Measurements from ENCODE around the gene PGLYRP3.

DNA sequence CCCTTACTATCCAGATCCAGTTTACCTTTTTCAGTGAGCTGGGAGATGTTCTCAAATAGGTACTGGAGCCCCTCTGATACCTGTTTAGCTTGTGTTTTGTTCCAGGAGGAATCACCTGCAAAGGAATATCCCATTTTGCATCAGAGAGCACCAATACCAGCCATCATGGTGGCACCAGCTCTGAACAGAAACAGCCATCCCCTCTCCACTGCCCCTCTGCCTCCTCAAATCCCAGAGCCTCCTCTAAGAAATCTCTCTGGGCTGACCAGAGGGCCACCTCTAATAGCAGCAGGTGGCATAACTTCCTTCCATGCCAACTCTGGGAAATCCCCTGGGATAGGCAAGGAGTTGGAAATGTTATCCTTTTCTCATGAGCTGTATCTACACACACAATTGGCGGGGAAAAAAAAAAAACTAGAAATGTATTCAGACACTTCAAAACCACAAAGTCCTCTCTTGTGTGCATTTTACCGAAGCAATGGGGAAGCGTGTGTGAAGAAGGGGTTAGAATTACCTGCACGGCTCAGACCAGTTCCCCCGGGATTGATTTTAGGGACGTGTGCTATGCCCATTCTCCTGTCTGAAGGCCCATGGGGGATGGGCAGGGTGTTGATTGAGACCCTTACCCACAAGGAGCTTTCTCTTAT is 33.4 kb upstream of the PGLYRP3 start:
- TF ChIP-seq, protein P1, sequence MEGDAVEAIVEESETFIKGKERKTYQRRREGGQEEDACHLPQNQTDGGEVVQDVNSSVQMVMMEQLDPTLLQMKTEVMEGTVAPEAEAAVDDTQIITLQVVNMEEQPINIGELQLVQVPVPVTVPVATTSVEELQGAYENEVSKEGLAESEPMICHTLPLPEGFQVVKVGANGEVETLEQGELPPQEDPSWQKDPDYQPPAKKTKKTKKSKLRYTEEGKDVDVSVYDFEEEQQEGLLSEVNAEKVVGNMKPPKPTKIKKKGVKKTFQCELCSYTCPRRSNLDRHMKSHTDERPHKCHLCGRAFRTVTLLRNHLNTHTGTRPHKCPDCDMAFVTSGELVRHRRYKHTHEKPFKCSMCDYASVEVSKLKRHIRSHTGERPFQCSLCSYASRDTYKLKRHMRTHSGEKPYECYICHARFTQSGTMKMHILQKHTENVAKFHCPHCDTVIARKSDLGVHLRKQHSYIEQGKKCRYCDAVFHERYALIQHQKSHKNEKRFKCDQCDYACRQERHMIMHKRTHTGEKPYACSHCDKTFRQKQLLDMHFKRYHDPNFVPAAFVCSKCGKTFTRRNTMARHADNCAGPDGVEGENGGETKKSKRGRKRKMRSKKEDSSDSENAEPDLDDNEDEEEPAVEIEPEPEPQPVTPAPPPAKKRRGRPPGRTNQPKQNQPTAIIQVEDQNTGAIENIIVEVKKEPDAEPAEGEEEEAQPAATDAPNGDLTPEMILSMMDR (IDR thresholded peaks at IDR 0.05): no peak
- no peak for TF ChIP-seq POLR2A (IDR thresholded peaks at IDR 0.05)
